Measurements from ENCODE around the gene C1orf167.

The C1orf167 gene

DNA sequence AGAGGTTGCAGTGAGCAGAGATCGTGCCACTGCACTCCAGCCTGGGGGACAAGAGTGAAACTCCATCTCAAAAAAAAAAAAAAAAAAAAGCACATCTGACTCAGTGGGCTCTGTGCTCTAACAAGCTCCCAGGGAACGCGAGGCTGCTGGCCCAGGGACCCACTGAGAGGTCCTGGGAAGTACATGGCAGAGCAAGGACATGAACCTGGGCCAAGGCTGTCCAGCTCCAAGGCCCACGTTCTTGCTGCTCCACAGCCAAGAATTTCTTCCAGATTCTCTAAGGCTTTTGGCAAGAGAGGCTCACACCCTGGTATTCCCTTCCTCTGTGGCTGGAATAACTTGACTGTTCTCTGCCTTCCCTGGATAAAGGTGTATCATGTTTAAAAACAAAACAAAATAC is 41.5 kb upstream of the C1orf167 start:
- no peak overlapping the region for H3K4me3 ChIP-seq (replicated peaks; ENCODE audit: low read depth, low read length)
- DNase-seq (ENCODE audit: low read depth): no peak
- TF ChIP-seq, protein P1, sequence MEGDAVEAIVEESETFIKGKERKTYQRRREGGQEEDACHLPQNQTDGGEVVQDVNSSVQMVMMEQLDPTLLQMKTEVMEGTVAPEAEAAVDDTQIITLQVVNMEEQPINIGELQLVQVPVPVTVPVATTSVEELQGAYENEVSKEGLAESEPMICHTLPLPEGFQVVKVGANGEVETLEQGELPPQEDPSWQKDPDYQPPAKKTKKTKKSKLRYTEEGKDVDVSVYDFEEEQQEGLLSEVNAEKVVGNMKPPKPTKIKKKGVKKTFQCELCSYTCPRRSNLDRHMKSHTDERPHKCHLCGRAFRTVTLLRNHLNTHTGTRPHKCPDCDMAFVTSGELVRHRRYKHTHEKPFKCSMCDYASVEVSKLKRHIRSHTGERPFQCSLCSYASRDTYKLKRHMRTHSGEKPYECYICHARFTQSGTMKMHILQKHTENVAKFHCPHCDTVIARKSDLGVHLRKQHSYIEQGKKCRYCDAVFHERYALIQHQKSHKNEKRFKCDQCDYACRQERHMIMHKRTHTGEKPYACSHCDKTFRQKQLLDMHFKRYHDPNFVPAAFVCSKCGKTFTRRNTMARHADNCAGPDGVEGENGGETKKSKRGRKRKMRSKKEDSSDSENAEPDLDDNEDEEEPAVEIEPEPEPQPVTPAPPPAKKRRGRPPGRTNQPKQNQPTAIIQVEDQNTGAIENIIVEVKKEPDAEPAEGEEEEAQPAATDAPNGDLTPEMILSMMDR (IDR thresholded peaks at IDR 0.05; ENCODE audit: low read length, missing control alignments): no peak

GRCh38 chr1:11721311-11721710 is 40.7 kb upstream of the C1orf167 start:
- TF ChIP-seq, protein P1 (IDR thresholded peaks at IDR 0.05; ENCODE audit: low read length, missing control alignments): no peak
- H3K4me3 ChIP-seq (replicated peaks; ENCODE audit: low read depth, low read length): no peak overlapping the region
- no peak for DNase-seq (ENCODE audit: low read depth)

DNA sequence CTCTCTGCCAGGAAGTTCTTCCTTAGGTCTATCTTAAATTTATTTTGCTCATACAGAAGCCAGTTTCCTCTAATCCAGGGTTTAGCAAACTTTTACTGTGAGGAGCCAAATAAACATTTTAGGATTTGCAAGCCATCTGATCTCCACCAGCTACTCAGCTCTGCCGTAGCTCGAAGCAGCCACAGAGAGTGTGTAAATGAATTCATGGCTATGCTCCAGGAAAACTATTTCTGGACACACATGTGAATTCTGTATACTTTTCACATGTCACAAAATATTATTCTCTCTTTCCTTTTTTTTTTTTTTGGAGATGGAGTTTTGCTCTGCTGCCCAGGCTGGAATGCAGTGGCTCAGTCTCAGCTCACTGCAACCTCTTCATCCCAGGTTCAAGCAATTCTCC is 39.5 kb upstream of the C1orf167 start:
- H3K4me3 ChIP-seq (replicated peaks; ENCODE audit: low read depth, low read length): no peak overlapping the region
- no peak for DNase-seq (ENCODE audit: low read depth)
- TF ChIP-seq, protein P1 (IDR thresholded peaks at IDR 0.05; ENCODE audit: low read length, missing control alignments): no peak

DNA sequence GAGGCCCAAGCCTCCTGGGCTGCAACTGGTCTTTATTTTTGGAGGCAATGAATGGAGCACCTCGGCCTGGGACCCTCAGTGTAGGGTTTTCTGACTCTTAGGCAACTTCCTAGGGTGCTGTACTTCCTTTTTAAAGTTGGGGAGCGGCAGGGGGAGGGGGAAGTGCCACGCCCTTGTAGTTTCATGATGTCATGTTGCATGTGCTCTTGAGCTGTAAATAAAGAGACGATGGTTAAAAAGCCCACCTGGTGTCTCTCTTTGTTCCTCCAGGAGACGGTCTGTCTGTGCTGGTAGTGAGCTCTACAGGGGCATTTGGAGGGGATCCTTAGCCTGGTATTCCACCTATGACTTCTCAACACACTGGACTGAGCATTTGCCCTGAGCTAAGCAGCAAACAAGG is 36.4 kb upstream of the C1orf167 start:
- no peak for DNase-seq (ENCODE audit: low read depth)
- no peak overlapping the region for H3K4me3 ChIP-seq (replicated peaks; ENCODE audit: low read depth, low read length)
- TF ChIP-seq, protein P1 (IDR thresholded peaks at IDR 0.05; ENCODE audit: low read length, missing control alignments): no peak

GRCh38 chr1:11727119-11727518 is 34.9 kb upstream of the C1orf167 start:
- no peak for DNase-seq (ENCODE audit: low read depth)
- H3K4me3 ChIP-seq (replicated peaks; ENCODE audit: low read depth, low read length): no peak overlapping the region
- TF ChIP-seq, protein P1 (IDR thresholded peaks at IDR 0.05; ENCODE audit: low read length, missing control alignments): no peak

- DNase-seq (ENCODE audit: low read depth): no peak
- TF ChIP-seq, protein P1 (IDR thresholded peaks at IDR 0.05; ENCODE audit: low read length, missing control alignments): no peak
- H3K4me3 ChIP-seq (replicated peaks; ENCODE audit: low read depth, low read length): no peak overlapping the region
Observed at GRCh38 chr1:11728126-11728806, 33.7 kb upstream of the C1orf167 start.

- TF ChIP-seq, protein P1 (IDR thresholded peaks at IDR 0.05; ENCODE audit: low read length, missing control alignments): no peak
- H3K4me3 ChIP-seq (replicated peaks; ENCODE audit: low read depth, low read length): no peak overlapping the region
- DNase-seq (ENCODE audit: low read depth): no peak
Observed at GRCh38 chr1:11729155-11729497, 32.9 kb upstream of the C1orf167 start.

All from fibroblast of pulmonary artery (primary cell).